Bronchial epithelial cell (primary cell): ENCODE measurements around the gene KATNIP. TPM values are rescaled to one million over a fixed set of nuclear protein-coding genes. Genes with fewer than 3 reads are reported as not detected.
"Not testable (repeated sequence)": the region's sequence is repeated elsewhere in the genome, so short reads cannot be mapped to it uniquely, and the experiment has no call there.

Experiments
- DNase-seq: peaks from one replicate; pipeline ENCODE4 v3.0.0-alpha.2; 2010; ENCODE audit warnings: low read depth
- FAIRE-seq: peaks from 2 replicates; lab custom pipeline; 2011; peaks lifted over from hg19 to GRCh38; lab: Jason Lieb, UNC
- H3K27me3 ChIP-seq: 2 replicates; pipeline ENCODE4 v1.5.1; 2011; ENCODE audit warnings: low read length; ENCODE audit not compliant: control insufficient read depth, insufficient read depth
- H3K36me3 ChIP-seq: 2 replicates; pipeline ENCODE4 v1.5.1; 2011; ENCODE audit warnings: low read length; ENCODE audit not compliant: control insufficient read depth, insufficient read depth
- H3K4me3 ChIP-seq: 2 replicates; pipeline ENCODE4 v1.5.1; 2011; ENCODE audit warnings: mild to moderate bottlenecking, low read depth, low read length, control low read depth
- CTCF ChIP-seq: IDR thresholded peaks from 2 replicates; pipeline ENCODE4 v1.5.1; 2011; ENCODE audit warnings: mild to moderate bottlenecking, moderate library complexity, low read length, control low read depth, inconsistent platforms; ENCODE audit not compliant: insufficient read depth, severe bottlenecking
- total RNA-seq: library from RNA; depleted of rRNA; stranded (reverse); fragments of >200 nt; gene quantifications from 2 replicates; pipeline ENCODE4 v1.2.1, GENCODE V29; 2014

Gene KATNIP
- total RNA-seq, 1 donor from 2014 or later = 14.7 TPM

- Histone ChIP-seq H3K36me3 (peaks cover 2% of the 10 kb centered on the region), H3K27me3 (no peaks in the 10 kb centered on the region), H3K4me3 (no peak overlapping the region)
- TF ChIP-seq CTCF = no peak
- FAIRE-seq (no peak), DNase-seq (no peak)
These were observed 9.0 kb downstream of the KATNIP start for GRCh38 chr16:27558932-27559331.

- no peaks in the 10 kb centered on the region for H3K27me3 ChIP-seq
- DNase-seq (no peak), FAIRE-seq (no peak)
- H3K4me3 ChIP-seq = no peak overlapping the region
- peaks cover 2% of the 10 kb centered on the region for H3K36me3 ChIP-seq
- no peak for TF ChIP-seq CTCF
These were observed 11.3 kb downstream of the KATNIP start for GRCh38 chr16:27561216-27561615.

GRCh38 chr16:27564224-27564623, 14.3 kb downstream of the KATNIP start:
- FAIRE-seq = no peak
- no peak for DNase-seq
- H3K36me3 ChIP-seq = peaks cover 1% of the 10 kb centered on the region
- H3K27me3 ChIP-seq = no peaks in the 10 kb centered on the region
- no peak overlapping the region for H3K4me3 ChIP-seq
- TF ChIP-seq CTCF = no peak

- FAIRE-seq (no peak), DNase-seq (no peak)
- H3K27me3 ChIP-seq = no peaks in the 10 kb centered on the region
- peaks cover 1% of the 10 kb centered on the region for H3K36me3 ChIP-seq
- no peak for TF ChIP-seq CTCF
- H3K4me3 ChIP-seq = no peak overlapping the region
These were observed 16.5 kb downstream of the KATNIP start for GRCh38 chr16:27566417-27566816.

- Histone ChIP-seq H3K4me3 (no peak overlapping the region), H3K27me3 (no peaks in the 10 kb centered on the region), H3K36me3 (peaks cover 1% of the 10 kb centered on the region)
- DNase-seq (peak; percentile 84), FAIRE-seq (no peak)
- no peak for TF ChIP-seq CTCF
These were observed 18.1 kb downstream of the KATNIP start for GRCh38 chr16:27568077-27568476.

GRCh38 chr16:27570986-27571385, 21.0 kb downstream of the KATNIP start:
- DNase-seq, FAIRE-seq, H3K27me3 ChIP-seq, H3K4me3 ChIP-seq, H3K36me3 ChIP-seq: not testable (repeated sequence)
